GM06990 (cell line): Measurements from ENCODE around the gene GABRB1.
A peak's percentile ranks its signal among the peaks of the same experiment; 100 is the strongest.

Source experiments
- DNase-seq: peaks from one replicate; pipeline ENCODE4 v3.0.0-alpha.2; 2011; ENCODE audit not compliant: insufficient read length; ENCODE audit errors: extremely low read depth
- H3K27me3 ChIP-seq: replicated peaks from 2 replicates; pipeline ENCODE4 v1.6.0; 2011; ENCODE audit warnings: low read length; ENCODE audit not compliant: control insufficient read depth, insufficient read depth
- H3K36me3 ChIP-seq: 2 replicates; pipeline ENCODE4 v1.5.1; 2011; ENCODE audit warnings: low read length; ENCODE audit not compliant: control insufficient read depth, insufficient read depth
- H3K4me3 ChIP-seq: replicated peaks from 2 replicates; pipeline ENCODE4 v1.5.1; 2011; ENCODE audit warnings: low read depth, mild to moderate bottlenecking, control low read depth, low read length
- TF ChIP-seq, protein P1 (sequence below): IDR thresholded peaks from 2 replicates; pipeline ENCODE4 v1.5.1; 2011; ENCODE audit warnings: low read length, control low read depth, mild to moderate bottlenecking, inconsistent platforms; ENCODE audit not compliant: insufficient read depth, poor library complexity, severe bottlenecking

The GABRB1 gene

DNA sequence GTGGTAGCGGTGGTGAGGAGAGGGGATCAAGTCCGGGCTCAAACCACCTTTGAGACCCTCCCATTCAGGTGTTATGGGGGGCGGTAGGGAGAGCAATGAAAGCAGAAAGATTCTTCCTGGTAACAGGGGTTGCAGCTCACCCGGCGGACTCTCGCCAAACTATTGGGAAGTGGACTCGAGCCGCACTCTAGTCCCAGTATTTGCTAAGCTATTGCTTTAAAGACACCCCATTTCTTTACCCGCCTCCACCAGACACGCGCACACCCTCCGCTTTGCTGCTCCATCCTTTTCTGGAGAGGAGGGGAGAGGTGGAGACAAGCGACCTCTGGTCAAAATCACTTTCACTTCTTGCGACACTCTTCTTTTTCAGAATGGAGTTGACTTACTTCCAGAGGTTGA is 37.4 kb upstream of the GABRB1 start:
- peak overlapping the region; percentile 36 for H3K4me3 ChIP-seq
- no peak for DNase-seq

DNA sequence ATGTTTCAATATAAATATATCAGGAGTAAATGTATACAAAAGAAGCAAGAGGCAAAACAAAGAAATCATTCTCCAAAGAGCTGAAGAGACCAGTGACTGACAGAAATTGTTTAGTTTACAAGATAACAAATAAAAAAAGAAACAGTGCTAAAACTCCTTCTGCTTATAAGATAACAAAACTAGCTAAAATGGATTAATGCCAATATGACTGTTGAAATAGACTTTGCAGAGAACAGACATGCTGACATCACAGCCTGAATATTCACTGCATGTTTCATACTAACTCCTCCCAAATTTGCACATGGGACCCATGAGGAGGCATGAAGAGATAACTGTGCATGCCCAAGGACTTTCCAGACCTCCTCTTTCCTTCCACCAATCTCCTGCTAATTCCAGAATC is 31.8 kb upstream of the GABRB1 start:
- TF ChIP-seq, protein P1, sequence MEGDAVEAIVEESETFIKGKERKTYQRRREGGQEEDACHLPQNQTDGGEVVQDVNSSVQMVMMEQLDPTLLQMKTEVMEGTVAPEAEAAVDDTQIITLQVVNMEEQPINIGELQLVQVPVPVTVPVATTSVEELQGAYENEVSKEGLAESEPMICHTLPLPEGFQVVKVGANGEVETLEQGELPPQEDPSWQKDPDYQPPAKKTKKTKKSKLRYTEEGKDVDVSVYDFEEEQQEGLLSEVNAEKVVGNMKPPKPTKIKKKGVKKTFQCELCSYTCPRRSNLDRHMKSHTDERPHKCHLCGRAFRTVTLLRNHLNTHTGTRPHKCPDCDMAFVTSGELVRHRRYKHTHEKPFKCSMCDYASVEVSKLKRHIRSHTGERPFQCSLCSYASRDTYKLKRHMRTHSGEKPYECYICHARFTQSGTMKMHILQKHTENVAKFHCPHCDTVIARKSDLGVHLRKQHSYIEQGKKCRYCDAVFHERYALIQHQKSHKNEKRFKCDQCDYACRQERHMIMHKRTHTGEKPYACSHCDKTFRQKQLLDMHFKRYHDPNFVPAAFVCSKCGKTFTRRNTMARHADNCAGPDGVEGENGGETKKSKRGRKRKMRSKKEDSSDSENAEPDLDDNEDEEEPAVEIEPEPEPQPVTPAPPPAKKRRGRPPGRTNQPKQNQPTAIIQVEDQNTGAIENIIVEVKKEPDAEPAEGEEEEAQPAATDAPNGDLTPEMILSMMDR: no peak

More for the DNA sequence above, 37.4 kb upstream of the GABRB1 start:
- Histone ChIP-seq H3K27me3 (no peaks in the 10 kb centered on the region), H3K36me3 (no peaks in the 10 kb centered on the region)
- TF ChIP-seq, protein P1: no peak

DNA sequence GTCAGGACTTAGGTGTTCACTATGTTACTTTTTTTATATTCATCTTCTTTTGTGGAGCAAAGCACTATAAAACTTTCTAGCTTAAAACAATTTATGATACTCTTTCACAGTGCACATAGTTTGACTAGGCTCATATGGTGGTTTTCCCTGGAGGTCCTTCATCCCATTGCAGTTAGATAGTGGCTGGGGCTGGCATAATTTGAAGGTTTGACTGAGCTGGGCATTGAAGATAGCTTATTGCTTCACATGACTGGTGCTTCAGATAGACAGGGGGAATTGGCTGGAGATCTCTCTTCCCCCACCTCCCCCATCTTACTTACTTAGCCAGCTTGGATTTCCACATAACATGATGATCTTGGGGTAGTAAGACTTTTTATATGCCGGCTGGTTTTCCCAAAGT is 31.0 kb upstream of the GABRB1 start:
- no peak for DNase-seq
- no peaks in the 10 kb centered on the region for H3K36me3 ChIP-seq
- H3K27me3 ChIP-seq: no peaks in the 10 kb centered on the region
- TF ChIP-seq, protein P1: no peak
- H3K4me3 ChIP-seq: no peak overlapping the region

More for the DNA sequence above, 31.8 kb upstream of the GABRB1 start:
- DNase-seq: no peak
- Histone ChIP-seq H3K36me3 (no peaks in the 10 kb centered on the region), H3K4me3 (no peak overlapping the region), H3K27me3 (no peaks in the 10 kb centered on the region)

DNA sequence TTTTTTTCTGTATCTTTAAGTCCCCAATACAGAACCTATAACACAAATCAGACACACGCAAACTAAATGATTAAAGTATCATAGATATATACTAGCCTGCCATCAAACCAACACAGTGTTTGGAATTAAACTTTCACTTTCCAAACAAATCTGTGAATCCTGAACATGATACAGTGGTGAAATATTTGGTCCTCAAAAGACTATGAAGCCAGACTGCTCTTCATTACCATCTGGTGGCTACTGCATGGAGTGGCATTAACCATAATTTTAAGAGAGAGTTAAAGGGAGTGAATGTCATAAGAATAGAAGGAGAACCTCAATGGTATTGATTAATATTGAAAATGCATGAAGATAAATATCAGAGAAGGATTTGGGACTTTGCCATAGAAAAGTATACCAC is 28.8 kb upstream of the GABRB1 start:
- no peaks in the 10 kb centered on the region for H3K27me3 ChIP-seq

DNA sequence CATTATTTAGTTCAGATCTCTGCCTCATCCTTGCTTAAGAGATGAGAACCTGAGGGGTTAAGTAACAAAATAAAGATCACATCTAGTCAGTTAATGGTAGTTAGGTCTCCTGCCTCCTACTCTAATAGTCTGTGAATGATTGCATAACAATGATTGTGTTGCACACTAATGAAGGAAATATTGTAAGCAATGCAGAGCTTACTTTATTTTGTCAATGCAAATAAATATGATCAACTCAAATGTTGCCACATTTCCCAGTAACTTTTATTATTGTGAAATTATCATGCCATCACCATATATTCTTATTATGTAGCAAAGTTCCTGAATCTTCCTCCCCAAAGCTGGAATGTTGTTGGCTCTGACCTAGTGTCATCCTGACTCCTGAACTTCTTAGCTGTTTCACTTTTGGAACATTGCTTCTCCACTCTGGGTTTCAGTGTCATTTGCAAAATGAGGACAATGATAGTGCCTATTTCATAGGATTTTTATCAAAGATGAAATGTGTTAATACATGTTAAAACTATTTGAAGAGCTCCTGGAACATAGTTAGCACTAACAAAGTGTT is 20.9 kb upstream of the GABRB1 start:
- no peak overlapping the region for H3K4me3 ChIP-seq
- no peaks in the 10 kb centered on the region for H3K36me3 ChIP-seq
- TF ChIP-seq, protein P1: no peak
- DNase-seq: no peak
- H3K27me3 ChIP-seq: no peaks in the 10 kb centered on the region

More for the DNA sequence above, 28.8 kb upstream of the GABRB1 start:
- Histone ChIP-seq H3K4me3 (no peak overlapping the region), H3K36me3 (no peaks in the 10 kb centered on the region)
- TF ChIP-seq, protein P1: peak; percentile 37
- DNase-seq: no peak
